Measurements from ENCODE around the gene KLF17. TPM values are rescaled to one million over a fixed set of nuclear protein-coding genes. Genes with fewer than 3 reads are reported as not detected.

KLF17 gene
- total RNA-seq, 2 donors from 2014 or later: not detected

- WGBS, 2 experiments (ENCODE audit: insufficient coverage in 1 of 2, insufficient read length in 1 of 2): 86 to 89% methylated on average over 1 to 3 of the region's 3 CpGs
- Histone ChIP-seq H3K36me3 (ENCODE audit: control insufficient read depth, insufficient read depth, low read length) (no peaks in the 10 kb centered on the region), H3K4me1 (ENCODE audit: control insufficient read depth, insufficient read depth, low read length) (no peaks in the 10 kb centered on the region), H3K27ac (ENCODE audit: low read depth, low read length) (no peak overlapping the region), H3K4me3 (ENCODE audit: low read length) (no peak overlapping the region), H3K27me3 (ENCODE audit: control insufficient read depth, insufficient read depth, low read length, poor library complexity, severe bottlenecking) (peaks cover 8% of the 10 kb centered on the region), H3K9me3 (ENCODE audit: control insufficient read depth, low read length) (no peaks in the 10 kb centered on the region), H3K9ac (ENCODE audit: extremely low read depth, low read length, poor library complexity, severe bottlenecking) (no peak overlapping the region)
- DNase-seq: no peak
- TF ChIP-seq CTCF (conservative IDR thresholded peaks at IDR 0.05): no peak
- Mint-ChIP-seq H3K27ac (no peak overlapping the region), H3K36me3 (ENCODE audit: low read depth) (no peaks in the 10 kb centered on the region), H3K4me3 (no peak overlapping the region), H3K27me3 (ENCODE audit: insufficient read depth) (peaks cover 14% of the 10 kb centered on the region), H3K9me3 (no peaks in the 10 kb centered on the region), H3K4me1 (no peaks in the 10 kb centered on the region)
Measured at GRCh38 chr1:44105810-44106209, 12.8 kb upstream of the KLF17 start.

DNA sequence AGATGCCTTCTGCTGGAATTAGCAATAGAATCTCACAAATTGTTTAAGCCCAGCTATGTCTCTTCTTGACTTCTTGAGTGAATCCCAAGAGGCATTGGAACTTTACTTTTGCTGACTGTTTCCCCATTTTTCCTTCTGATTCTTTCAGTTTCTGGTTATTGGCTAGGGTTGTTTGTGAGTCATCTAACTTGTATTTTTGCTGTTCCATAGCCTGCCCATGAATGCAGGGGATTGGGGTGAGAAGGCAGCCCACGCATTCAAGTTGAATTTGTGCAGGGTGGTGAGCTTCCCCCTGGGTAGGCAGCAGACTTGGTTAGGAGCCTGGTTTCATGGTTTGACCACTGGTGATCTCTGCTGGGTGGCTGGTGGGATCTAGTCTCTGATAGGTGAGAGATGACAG is 10.4 kb upstream of the KLF17 start:
- Histone ChIP-seq H3K27me3 (ENCODE audit: control insufficient read depth, insufficient read depth, low read length, poor library complexity, severe bottlenecking) (peaks cover 8% of the 10 kb centered on the region), H3K9me3 (ENCODE audit: control insufficient read depth, low read length) (no peaks in the 10 kb centered on the region), H3K27ac (ENCODE audit: low read depth, low read length) (no peak overlapping the region), H3K36me3 (ENCODE audit: control insufficient read depth, insufficient read depth, low read length) (no peaks in the 10 kb centered on the region), H3K4me3 (ENCODE audit: low read length) (no peak overlapping the region), H3K4me1 (ENCODE audit: control insufficient read depth, insufficient read depth, low read length) (no peaks in the 10 kb centered on the region), H3K9ac (ENCODE audit: extremely low read depth, low read length, poor library complexity, severe bottlenecking) (no peak overlapping the region)
- H3K27me3 Mint-ChIP-seq (ENCODE audit: insufficient read depth): peaks cover 14% of the 10 kb centered on the region
- no peaks in the 10 kb centered on the region for H3K9me3 Mint-ChIP-seq
- DNase-seq: no peak
- WGBS, 2 experiments (ENCODE audit: insufficient coverage in 1 of 2, insufficient read length in 1 of 2): 83 to 90% methylated on average over 1 of the region's 1 CpG
- H3K4me1 Mint-ChIP-seq: no peaks in the 10 kb centered on the region
- H3K4me3 Mint-ChIP-seq: no peak overlapping the region
- H3K36me3 Mint-ChIP-seq (ENCODE audit: low read depth): no peaks in the 10 kb centered on the region
- no peak overlapping the region for H3K27ac Mint-ChIP-seq
- TF ChIP-seq CTCF (conservative IDR thresholded peaks at IDR 0.05): no peak

DNA sequence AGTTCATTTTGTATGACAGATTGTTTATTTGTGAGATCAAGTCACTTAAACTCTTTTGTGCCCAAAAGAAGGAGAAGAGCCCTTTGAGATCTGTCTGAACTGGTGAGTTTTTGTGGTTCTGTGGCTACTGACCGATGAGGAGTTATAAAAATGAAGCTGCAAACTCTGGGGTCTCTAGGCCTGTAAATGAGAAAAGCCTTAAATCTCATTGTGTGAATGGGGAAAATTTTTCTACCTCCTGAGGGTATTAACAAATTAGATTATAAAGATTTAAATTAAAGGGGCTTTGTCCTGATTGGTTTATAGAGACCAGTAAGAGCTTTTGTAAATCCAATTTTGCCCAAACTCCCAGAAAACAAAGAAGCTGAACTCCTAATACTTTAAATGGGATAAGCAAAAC is 9.7 kb upstream of the KLF17 start:
- Histone ChIP-seq H3K36me3 (ENCODE audit: control insufficient read depth, insufficient read depth, low read length) (no peaks in the 10 kb centered on the region), H3K27me3 (ENCODE audit: control insufficient read depth, insufficient read depth, low read length, poor library complexity, severe bottlenecking) (peaks cover 8% of the 10 kb centered on the region), H3K27ac (ENCODE audit: low read depth, low read length) (no peak overlapping the region), H3K9ac (ENCODE audit: extremely low read depth, low read length, poor library complexity, severe bottlenecking) (no peak overlapping the region), H3K4me3 (ENCODE audit: low read length) (no peak overlapping the region), H3K4me1 (ENCODE audit: control insufficient read depth, insufficient read depth, low read length) (no peaks in the 10 kb centered on the region), H3K9me3 (ENCODE audit: control insufficient read depth, low read length) (no peaks in the 10 kb centered on the region)
- no peak overlapping the region for H3K4me3 Mint-ChIP-seq
- H3K27me3 Mint-ChIP-seq (ENCODE audit: insufficient read depth): peaks cover 13% of the 10 kb centered on the region
- no peak for DNase-seq
- 88 to 90% methylated on average over 1 of the region's 1 CpG for WGBS, 2 experiments (ENCODE audit: insufficient coverage in 1 of 2, insufficient read length in 1 of 2)
- H3K9me3 Mint-ChIP-seq: no peaks in the 10 kb centered on the region
- H3K4me1 Mint-ChIP-seq: no peaks in the 10 kb centered on the region
- no peak for TF ChIP-seq CTCF (conservative IDR thresholded peaks at IDR 0.05)
- H3K36me3 Mint-ChIP-seq (ENCODE audit: low read depth): no peaks in the 10 kb centered on the region
- H3K27ac Mint-ChIP-seq: no peak overlapping the region
